H9 (cell line): ENCODE measurements around the gene MIPEP. TPM values are rescaled to one million over a fixed set of nuclear protein-coding genes. Genes with fewer than 3 reads are reported as not detected.

Source experiments
- DNase-seq: peaks from one replicate; pipeline ENCODE4 v3.0.0-alpha.2; 2017
- H2AFZ ChIP-seq: one replicate; pipeline ENCODE4 v1.6.1; 2013; ENCODE audit warnings: mild to moderate bottlenecking, low read length, control low read depth, moderate library complexity
- H2AK5ac ChIP-seq: 2 replicates; pipeline ENCODE4 v1.6.1; 2013; ENCODE audit warnings: low read length, control low read depth, mixed read lengths; ENCODE audit not compliant: insufficient read length
- H2BK120ac ChIP-seq: one replicate; pipeline ENCODE4 v1.6.1; 2013; ENCODE audit warnings: low read depth, mild to moderate bottlenecking, low read length, control low read depth, inconsistent platforms; ENCODE audit not compliant: poor library complexity, severe bottlenecking
- H2BK12ac ChIP-seq: 2 replicates; pipeline ENCODE4 v1.6.1; 2013; ENCODE audit warnings: low read length, control low read depth, mixed read lengths, low read depth; ENCODE audit not compliant: insufficient read length
- H2BK15ac ChIP-seq: 2 replicates; pipeline ENCODE4 v1.6.1; 2013; ENCODE audit warnings: low read depth, low read length, control low read depth
- H2BK20ac ChIP-seq: one replicate; pipeline ENCODE4 v1.6.1; 2013; ENCODE audit warnings: low read depth, mild to moderate bottlenecking, low read length, control low read depth, inconsistent platforms; ENCODE audit not compliant: poor library complexity, severe bottlenecking
- H2BK5ac ChIP-seq: 2 replicates; pipeline ENCODE4 v1.6.1; 2013; ENCODE audit warnings: low read length, control low read depth, mixed read lengths; ENCODE audit not compliant: insufficient read length
- H3K14ac ChIP-seq: 2 replicates; pipeline ENCODE4 v1.6.1; 2013; ENCODE audit warnings: low read length, control low read depth; ENCODE audit not compliant: insufficient read depth
- H3K18ac ChIP-seq: 2 replicates; pipeline ENCODE4 v1.6.1; 2013; ENCODE audit warnings: low read depth, mild to moderate bottlenecking, mixed read lengths, low read length, control low read depth; ENCODE audit not compliant: insufficient read length
- H3K23ac ChIP-seq: 2 replicates; pipeline ENCODE4 v1.6.1; 2013; ENCODE audit warnings: low read length, control low read depth, mixed read lengths, low read depth; ENCODE audit not compliant: insufficient read length
- H3K23me2 ChIP-seq: 2 replicates; pipeline ENCODE4 v1.6.1; 2013; ENCODE audit warnings: low read depth, mild to moderate bottlenecking, mixed read lengths, low read length, control low read depth; ENCODE audit not compliant: insufficient read length, poor library complexity, severe bottlenecking
- H3K27ac ChIP-seq: 2 replicates; pipeline ENCODE4 v1.5.1; 2013; ENCODE audit warnings: low read length, control low read depth, mixed read lengths, low read depth; ENCODE audit not compliant: insufficient read length
- H3K27me3 ChIP-seq: 2 replicates; pipeline ENCODE4 v1.6.1; 2013; ENCODE audit warnings: low read length, control low read depth, inconsistent platforms; ENCODE audit not compliant: insufficient read depth
- H3K4ac ChIP-seq: 2 replicates; pipeline ENCODE4 v1.6.1; 2013; ENCODE audit warnings: low read depth, mild to moderate bottlenecking, control low read depth, inconsistent platforms, low read length, moderate library complexity
- H3K4me1 ChIP-seq: 2 replicates; pipeline ENCODE4 v1.6.1; 2013; ENCODE audit warnings: low read length, control low read depth, inconsistent platforms; ENCODE audit not compliant: insufficient read depth
- H3K4me2 ChIP-seq: 2 replicates; pipeline ENCODE4 v1.6.1; 2013; ENCODE audit warnings: low read length, control low read depth, mixed read lengths; ENCODE audit not compliant: insufficient read length, insufficient read depth
- H3K56ac ChIP-seq: 2 replicates; pipeline ENCODE4 v1.6.1; 2013; ENCODE audit warnings: low read depth, mild to moderate bottlenecking, mixed read lengths, low read length, control low read depth; ENCODE audit not compliant: insufficient read length
- H3K79me1 ChIP-seq: 2 replicates; pipeline ENCODE4 v1.6.1; 2013; ENCODE audit warnings: low read depth, mild to moderate bottlenecking, moderate library complexity, low read length, control low read depth, inconsistent platforms; ENCODE audit not compliant: insufficient read depth, poor library complexity, severe bottlenecking
- H3K79me2 ChIP-seq: 2 replicates; pipeline ENCODE4 v1.6.1; 2013; ENCODE audit warnings: low read length, control low read depth, inconsistent platforms; ENCODE audit not compliant: insufficient read depth
- H3K9ac ChIP-seq: 2 replicates; pipeline ENCODE4 v1.6.1; 2013; ENCODE audit warnings: low read length, control low read depth, mixed read lengths; ENCODE audit not compliant: insufficient read length; ENCODE audit errors: extremely low read depth
- H3K9me3 ChIP-seq: one replicate; pipeline ENCODE4 v1.6.1; 2013; ENCODE audit warnings: low read depth, low read length, inconsistent platforms; ENCODE audit not compliant: control insufficient read depth
- H3T11ph ChIP-seq: one replicate; pipeline ENCODE4 v1.6.1; 2013; ENCODE audit warnings: mild to moderate bottlenecking, low read length, control low read depth, inconsistent platforms
- H4K20me1 ChIP-seq: one replicate; pipeline ENCODE4 v1.6.1; 2013; ENCODE audit not compliant: control insufficient read depth, insufficient read length, insufficient read depth
- H4K5ac ChIP-seq: 2 replicates; pipeline ENCODE4 v1.6.1; 2013; ENCODE audit warnings: low read depth, mild to moderate bottlenecking, mixed read lengths, low read length, control low read depth; ENCODE audit not compliant: insufficient read length
- H4K8ac ChIP-seq: replicated peaks from 2 replicates; pipeline ENCODE4 v1.6.1; 2013; ENCODE audit warnings: low read length, control low read depth, mixed read lengths, low read depth; ENCODE audit not compliant: insufficient read length
- H4K91ac ChIP-seq: 2 replicates; pipeline ENCODE4 v1.6.1; 2013; ENCODE audit warnings: low read depth, mild to moderate bottlenecking, moderate library complexity, mixed read lengths, low read length, control low read depth; ENCODE audit not compliant: insufficient read length
- H3K27ac Mint-ChIP-seq, 3 experiments: 2 replicates in 2 of 3; 3 replicates in 1 of 3; pipeline ENCODE4 v1.8.0; 2020 to 2021; ENCODE audit warnings: mixed read lengths in 3 of 3, mild to moderate bottlenecking in 1 of 3, moderate library complexity in 1 of 3
- H3K27me3 Mint-ChIP-seq: 2 replicates; pipeline ENCODE4 v1.8.0; 2021; ENCODE audit warnings: low read depth, mild to moderate bottlenecking, moderate library complexity, mixed read lengths
- H3K36me3 Mint-ChIP-seq, 3 experiments: 2 replicates in 2 of 3; 3 replicates in 1 of 3; pipeline ENCODE4 v1.8.0; 2020 to 2021; ENCODE audit warnings: low read depth in 3 of 3, mixed read lengths in 3 of 3; ENCODE audit not compliant: insufficient read depth in 1 of 3
- H3K4me1 Mint-ChIP-seq, 2 experiments: 2 replicates each; pipeline ENCODE4 v1.8.0; 2020; ENCODE audit warnings: mixed read lengths in 2 of 2
- H3K4me3 Mint-ChIP-seq, 2 experiments: 2 replicates in 1 of 2; 3 replicates in 1 of 2; pipeline ENCODE4 v1.8.0; 2020 to 2021; ENCODE audit warnings: mild to moderate bottlenecking in 2 of 2, mixed read lengths in 2 of 2, moderate library complexity in 1 of 2
- H3K9me3 Mint-ChIP-seq, 2 experiments: 2 replicates in 1 of 2; 3 replicates in 1 of 2; pipeline ENCODE4 v1.8.0; 2020; ENCODE audit warnings: mild to moderate bottlenecking in 2 of 2, mixed read lengths in 2 of 2, moderate library complexity in 1 of 2
- WGBS: extraction: QIAGEN DNeasy Blood & Tissue Kit; methylation state at CpG from one replicate; pipeline ENCODE4 v1.1.7; 2013; ENCODE audit warnings: missing lambda C conversion rate, low lambda C conversion rate, mixed read lengths; ENCODE audit not compliant: insufficient read length; ENCODE audit errors: extremely low coverage; 5-methylcytosine and 5-hydroxymethylcytosine counted together
- total RNA-seq: library from RNA; stranded (reverse); gene quantifications from 2 replicates; pipeline ENCODE4 v1.2.1, GENCODE V29; 2021
- TF ChIP-seq, protein P1 (sequence below): fragments of 200-600 bp; sonication (generic); conservative IDR thresholded peaks from 3 replicates; pipeline ENCODE4 v1.8.0; 2021; ENCODE audit warnings: antibody characterized with exemption, mild to moderate bottlenecking

The MIPEP gene
- total RNA-seq, 1 experiment from 2014 or later, result 18.5 TPM

DNA sequence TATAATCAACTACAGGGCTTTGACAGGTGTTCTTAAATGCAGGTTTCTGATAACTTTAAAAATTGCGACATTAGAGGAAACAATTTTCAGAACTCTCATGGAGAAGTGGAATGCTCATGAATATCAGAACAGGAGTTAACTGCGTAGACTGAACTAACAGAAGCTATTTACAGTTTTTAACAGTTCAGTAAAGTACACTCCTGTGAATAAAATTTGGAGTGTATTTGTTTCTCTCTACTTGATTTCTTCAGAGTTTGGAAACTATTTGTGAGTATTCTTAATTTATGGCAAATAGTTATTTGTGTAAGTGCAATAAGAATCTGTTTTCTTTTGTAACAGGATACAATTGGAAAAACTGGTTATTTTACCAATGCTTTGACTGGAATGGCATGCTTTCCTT is 204.6 kb downstream of the MIPEP start:
- no peak overlapping the region for H3K4me3 Mint-ChIP-seq
- no peak for DNase-seq
- Histone ChIP-seq H3K18ac (no peak overlapping the region), H3K79me2 (no peaks in the 10 kb centered on the region), H3T11ph (no peak overlapping the region), H4K91ac (no peak overlapping the region), H2BK12ac (no peak overlapping the region), H3K14ac (no peak overlapping the region), H3K9ac (no peak overlapping the region), H3K27me3 (no peaks in the 10 kb centered on the region), H3K23ac (no peak overlapping the region), H3K56ac (no peak overlapping the region), H4K8ac (no peak overlapping the region), H3K4ac (no peak overlapping the region), H2AFZ (no peak overlapping the region), H2AK5ac (no peak overlapping the region), H3K4me2 (no peak overlapping the region), H3K9me3 (no peaks in the 10 kb centered on the region), H2BK5ac (no peak overlapping the region), H4K20me1 (no peaks in the 10 kb centered on the region), H4K5ac (no peak overlapping the region), H2BK20ac (no peak overlapping the region), H2BK15ac (no peak overlapping the region), H2BK120ac (no peak overlapping the region), H3K23me2 (no peaks in the 10 kb centered on the region), H3K79me1 (no peaks in the 10 kb centered on the region), H3K27ac (no peak overlapping the region), H3K4me1 (no peaks in the 10 kb centered on the region)
- no peaks in the 10 kb centered on the region; the same call in 1 of the 2 replicates for H3K27me3 Mint-ChIP-seq
- no CpG with 5 or more reads among the region's 2 CpGs for WGBS
- H3K27ac Mint-ChIP-seq, result no peak overlapping the region
- peaks cover 3 to 27% (median 14%) of the 10 kb centered on the region in 3 experiments; a peak in 6 of 7 replicates for H3K36me3 Mint-ChIP-seq
- peaks cover 4 to 8% of the 10 kb centered on the region in 2 experiments; a peak in 3 of 4 replicates for H3K4me1 Mint-ChIP-seq
- peaks cover 30 to 34% of the 10 kb centered on the region in 2 experiments for H3K9me3 Mint-ChIP-seq
- TF ChIP-seq, protein P1, sequence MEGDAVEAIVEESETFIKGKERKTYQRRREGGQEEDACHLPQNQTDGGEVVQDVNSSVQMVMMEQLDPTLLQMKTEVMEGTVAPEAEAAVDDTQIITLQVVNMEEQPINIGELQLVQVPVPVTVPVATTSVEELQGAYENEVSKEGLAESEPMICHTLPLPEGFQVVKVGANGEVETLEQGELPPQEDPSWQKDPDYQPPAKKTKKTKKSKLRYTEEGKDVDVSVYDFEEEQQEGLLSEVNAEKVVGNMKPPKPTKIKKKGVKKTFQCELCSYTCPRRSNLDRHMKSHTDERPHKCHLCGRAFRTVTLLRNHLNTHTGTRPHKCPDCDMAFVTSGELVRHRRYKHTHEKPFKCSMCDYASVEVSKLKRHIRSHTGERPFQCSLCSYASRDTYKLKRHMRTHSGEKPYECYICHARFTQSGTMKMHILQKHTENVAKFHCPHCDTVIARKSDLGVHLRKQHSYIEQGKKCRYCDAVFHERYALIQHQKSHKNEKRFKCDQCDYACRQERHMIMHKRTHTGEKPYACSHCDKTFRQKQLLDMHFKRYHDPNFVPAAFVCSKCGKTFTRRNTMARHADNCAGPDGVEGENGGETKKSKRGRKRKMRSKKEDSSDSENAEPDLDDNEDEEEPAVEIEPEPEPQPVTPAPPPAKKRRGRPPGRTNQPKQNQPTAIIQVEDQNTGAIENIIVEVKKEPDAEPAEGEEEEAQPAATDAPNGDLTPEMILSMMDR, result no peak
